NT2/D1 (cell line): ENCODE measurements around the gene C6orf15.

Experiments
- YY1 ChIP-seq: IDR thresholded peaks from 2 replicates; pipeline ENCODE4 v1.6.1; 2011; ENCODE audit not compliant: insufficient read length, insufficient read depth
- ZNF274 ChIP-seq: IDR thresholded peaks from 2 replicates; pipeline ENCODE4 v1.6.1; 2011; ENCODE audit warnings: mild to moderate bottlenecking, low read depth, low read length

DNA sequence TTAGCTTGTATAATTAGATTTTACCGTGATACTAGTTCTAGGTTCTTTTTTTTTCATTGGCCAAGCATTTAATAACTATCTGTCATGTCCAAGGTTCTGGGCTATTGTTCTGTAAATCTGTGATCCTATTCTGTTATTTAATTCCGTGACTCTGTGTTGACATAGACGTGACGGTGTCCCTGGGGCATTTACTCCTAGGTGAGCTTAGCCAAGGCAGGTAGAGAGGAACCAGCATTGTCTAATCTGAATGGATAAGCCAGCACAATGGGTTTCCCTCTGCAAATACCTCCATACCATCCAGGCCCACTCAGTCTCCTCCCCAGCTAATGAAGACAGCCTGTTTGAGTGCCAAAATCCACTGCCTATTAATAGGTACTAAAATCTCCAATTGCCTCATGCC lies 16.8 kb upstream of the C6orf15 start:
- no peak for TF ChIP-seq YY1
- TF ChIP-seq ZNF274: no peak
